Tibial nerve (tissue), 4 donors: ENCODE results near the gene PAMR1. TPM values are rescaled to one million over a fixed set of nuclear protein-coding genes. Genes with fewer than 3 reads are reported as not detected.
"Not testable (repeated sequence)": the region's sequence is repeated elsewhere in the genome, so short reads cannot be mapped to it uniquely, and the experiment has no call there.

Experiments used
- DNase-seq, 2 donors: peaks; one replicate each; pipeline ENCODE4 v3.0.0-alpha.2; 2019; ENCODE audit warnings: low spot score in 2 of 2
- H3K27ac ChIP-seq, 4 donors: fragments of 200-600 bp; sonication (generic) in 3 of 4; one replicate each; pipeline ENCODE4 v1.5.1; 2017 to 2019; ENCODE audit warnings: mild to moderate bottlenecking in 1 of 4
- H3K27me3 ChIP-seq, 2 donors: fragments of 200-600 bp; sonication (generic) in 1 of 2; one replicate each; pipeline versions ENCODE4 v1.5.1 to v1.6.0; 2017 to 2019
- H3K36me3 ChIP-seq, 3 donors: fragments of 200-600 bp; sonication (generic); one replicate each; pipeline ENCODE4 v1.5.1; 2018 to 2019
- H3K4me1 ChIP-seq, 4 donors: fragments of 200-600 bp; sonication (generic) in 3 of 4; one replicate each; pipeline ENCODE4 v1.5.1; 2017 to 2019
- H3K4me3 ChIP-seq, 4 donors: fragments of 200-600 bp; sonication (generic) in 3 of 4; one replicate each; pipeline ENCODE4 v1.5.1; 2017 to 2019; ENCODE audit warnings: mild to moderate bottlenecking in 1 of 4, moderate library complexity in 1 of 4
- H3K9me3 ChIP-seq, 4 donors: fragments of 200-600 bp; sonication (generic) in 3 of 4; one replicate each; pipeline ENCODE4 v1.5.1; 2017 to 2019
- EP300 ChIP-seq, 2 donors: sonication (generic); formaldehyde crosslinking; IDR thresholded peaks; one replicate each; pipeline ENCODE4 v1.6.1; 2017; ENCODE audit warnings: antibody characterized with exemption in 2 of 2, mild to moderate bottlenecking in 1 of 2
- POLR2A ChIP-seq, 2 donors: fragments of 450-650 bp; IDR thresholded peaks; one replicate each; pipeline ENCODE4 v1.6.1; 2017; ENCODE audit warnings: antibody characterized with exemption in 2 of 2, mild to moderate bottlenecking in 2 of 2, moderate library complexity in 2 of 2
- WGBS, 2 donors: methylation state at CpG; one replicate each; pipeline ENCODE4 v1.1.5; 2018; 5-methylcytosine and 5-hydroxymethylcytosine counted together
- total RNA-seq, 4 donors: library from RNA; depleted of rRNA; stranded (reverse); fragments of >200 nt; gene quantifications; one replicate each; pipeline ENCODE4 v1.1.0, GENCODE V29; 2016
- TF ChIP-seq, protein P1 (sequence below), 5 experiments: fragments of 200-600 bp in 3 of 5; fragments of 450-650 bp in 2 of 5; sonication (generic) in 3 of 5; IDR thresholded peaks; one replicate each; pipeline ENCODE4 v1.5.1; 2016 to 2019; ENCODE audit warnings: antibody characterized with exemption in 5 of 5, mild to moderate bottlenecking in 3 of 5, moderate library complexity in 2 of 5

The PAMR1 gene
- total RNA-seq, 4 donors from 2014 or later = 6.9 to 10.8 (median 7.7) TPM

DNA sequence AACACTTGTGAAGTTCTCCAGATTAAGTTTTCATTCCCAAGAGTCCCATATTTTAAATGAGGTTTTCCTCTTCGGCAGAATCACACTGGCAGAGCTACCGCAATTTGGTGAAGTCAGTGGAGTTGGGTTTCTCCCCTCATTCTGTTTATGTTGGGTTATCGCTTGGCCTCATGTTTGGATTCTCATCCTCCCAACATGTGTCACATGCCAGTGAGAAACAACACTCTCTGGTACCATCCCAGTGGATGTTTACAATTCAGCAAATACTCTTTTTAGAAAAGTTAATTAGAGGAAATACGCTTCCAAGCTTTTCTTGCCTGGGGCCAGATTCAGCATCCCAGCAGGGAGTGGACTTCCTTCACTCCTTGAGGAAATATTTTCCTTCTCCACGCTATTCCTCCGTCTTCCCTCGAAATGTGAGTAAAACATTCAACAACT is 2.1 kb downstream of the PAMR1 start:
- Histone ChIP-seq H3K27ac (peak overlapping the region in 3 of 4 donors; percentile 2 to 57 (median 28)), H3K27me3 (peaks cover 0 to 13% of the 10 kb centered on the region in 2 donors)
- TF ChIP-seq POLR2A (IDR thresholded peaks at IDR 0.05) = no peak
- TF ChIP-seq EP300 (IDR thresholded peaks at IDR 0.05) = peak in 1 of 2 donors; percentile 54

DNA sequence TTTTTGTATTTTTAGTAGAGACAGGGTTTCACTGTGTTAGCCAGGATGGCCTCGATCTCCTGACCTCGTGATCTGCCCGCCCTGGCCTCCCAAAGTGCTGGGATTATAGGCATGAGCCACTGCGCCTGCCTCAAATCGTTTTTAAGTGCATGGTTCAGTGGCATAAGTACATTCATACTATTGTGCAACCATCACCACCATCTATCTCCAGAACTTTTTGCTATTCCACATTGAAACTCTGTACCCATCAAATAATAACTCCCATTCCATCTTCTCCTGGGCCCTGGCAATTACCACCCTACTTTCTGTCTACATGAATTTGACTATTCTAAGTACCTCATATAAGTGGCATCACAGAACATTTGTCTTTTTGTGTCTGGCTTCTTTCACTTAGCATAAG is 3.3 kb downstream of the PAMR1 start:
- H3K27ac ChIP-seq, H3K4me3 ChIP-seq, H3K9me3 ChIP-seq, DNase-seq, H3K36me3 ChIP-seq: not testable (repeated sequence)
- H3K27me3 ChIP-seq = peaks cover 0 to 13% of the 10 kb centered on the region in 2 donors
- WGBS, 2 donors = 91 to 94% methylated on average over 5 of the region's 5 CpGs
- H3K4me1 ChIP-seq = peaks cover 0 to 35% (median 4%) of the 10 kb centered on the region in 4 donors

More for the DNA sequence above, 2.1 kb downstream of the PAMR1 start:
- DNase-seq = no peak
- Histone ChIP-seq H3K4me3 (peak overlapping the region in 1 of 4 donors; percentile 42), H3K4me1 (peaks cover 0 to 35% (median 4%) of the 10 kb centered on the region in 4 donors), H3K36me3 (no peaks in the 10 kb centered on the region), H3K9me3 (no peaks in the 10 kb centered on the region)
- WGBS, 2 donors = 26 to 33% methylated on average over 7 of the region's 7 CpGs

GRCh38 chr11:35520376-35520775 is 5.0 kb downstream of the PAMR1 start:
- TF ChIP-seq, protein P1, sequence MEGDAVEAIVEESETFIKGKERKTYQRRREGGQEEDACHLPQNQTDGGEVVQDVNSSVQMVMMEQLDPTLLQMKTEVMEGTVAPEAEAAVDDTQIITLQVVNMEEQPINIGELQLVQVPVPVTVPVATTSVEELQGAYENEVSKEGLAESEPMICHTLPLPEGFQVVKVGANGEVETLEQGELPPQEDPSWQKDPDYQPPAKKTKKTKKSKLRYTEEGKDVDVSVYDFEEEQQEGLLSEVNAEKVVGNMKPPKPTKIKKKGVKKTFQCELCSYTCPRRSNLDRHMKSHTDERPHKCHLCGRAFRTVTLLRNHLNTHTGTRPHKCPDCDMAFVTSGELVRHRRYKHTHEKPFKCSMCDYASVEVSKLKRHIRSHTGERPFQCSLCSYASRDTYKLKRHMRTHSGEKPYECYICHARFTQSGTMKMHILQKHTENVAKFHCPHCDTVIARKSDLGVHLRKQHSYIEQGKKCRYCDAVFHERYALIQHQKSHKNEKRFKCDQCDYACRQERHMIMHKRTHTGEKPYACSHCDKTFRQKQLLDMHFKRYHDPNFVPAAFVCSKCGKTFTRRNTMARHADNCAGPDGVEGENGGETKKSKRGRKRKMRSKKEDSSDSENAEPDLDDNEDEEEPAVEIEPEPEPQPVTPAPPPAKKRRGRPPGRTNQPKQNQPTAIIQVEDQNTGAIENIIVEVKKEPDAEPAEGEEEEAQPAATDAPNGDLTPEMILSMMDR (IDR thresholded peaks at IDR 0.05) = no peak
- TF ChIP-seq EP300 (IDR thresholded peaks at IDR 0.05) = no peak
- no peak for TF ChIP-seq POLR2A (IDR thresholded peaks at IDR 0.05)
- WGBS, 2 donors = 82 to 86% methylated on average over 1 of the region's 1 CpG
- Histone ChIP-seq H3K27me3 (peaks cover 0 to 3% of the 10 kb centered on the region in 2 donors), H3K36me3 (no peaks in the 10 kb centered on the region), H3K9me3 (no peaks in the 10 kb centered on the region), H3K4me3 (no peak overlapping the region), H3K27ac (no peak overlapping the region), H3K4me1 (peaks cover 0 to 26% (median 2%) of the 10 kb centered on the region in 4 donors)
- DNase-seq = no peak

GRCh38 chr11:35518766-35519165 is 6.7 kb downstream of the PAMR1 start:
- 48 to 53% methylated on average over 1 of the region's 1 CpG for WGBS, 2 donors
- no peaks in the 10 kb centered on the region for H3K27me3 ChIP-seq
- peaks cover 0 to 10% (median 0%) of the 10 kb centered on the region in 4 donors for H3K4me1 ChIP-seq
- no peak for DNase-seq
- no peaks in the 10 kb centered on the region for H3K36me3 ChIP-seq
- no peak overlapping the region for H3K27ac ChIP-seq
- TF ChIP-seq, protein P1 (IDR thresholded peaks at IDR 0.05) = no peak
- TF ChIP-seq POLR2A (IDR thresholded peaks at IDR 0.05) (no peak), EP300 (IDR thresholded peaks at IDR 0.05) (no peak)
- H3K4me3 ChIP-seq = no peak overlapping the region
- no peaks in the 10 kb centered on the region for H3K9me3 ChIP-seq

- Histone ChIP-seq H3K4me3 (no peak overlapping the region), H3K4me1 (no peaks in the 10 kb centered on the region), H3K27me3 (no peaks in the 10 kb centered on the region), H3K9me3 (no peaks in the 10 kb centered on the region), H3K27ac (no peak overlapping the region), H3K36me3 (no peaks in the 10 kb centered on the region)
- WGBS, 2 donors = 83 to 95% methylated on average over 1 of the region's 1 CpG
- DNase-seq = no peak
- TF ChIP-seq, protein P1 (IDR thresholded peaks at IDR 0.05) = no peak
- TF ChIP-seq POLR2A (IDR thresholded peaks at IDR 0.05) (no peak), EP300 (IDR thresholded peaks at IDR 0.05) (no peak)
Measured at GRCh38 chr11:35517481-35517880, 7.9 kb downstream of the PAMR1 start.

DNA sequence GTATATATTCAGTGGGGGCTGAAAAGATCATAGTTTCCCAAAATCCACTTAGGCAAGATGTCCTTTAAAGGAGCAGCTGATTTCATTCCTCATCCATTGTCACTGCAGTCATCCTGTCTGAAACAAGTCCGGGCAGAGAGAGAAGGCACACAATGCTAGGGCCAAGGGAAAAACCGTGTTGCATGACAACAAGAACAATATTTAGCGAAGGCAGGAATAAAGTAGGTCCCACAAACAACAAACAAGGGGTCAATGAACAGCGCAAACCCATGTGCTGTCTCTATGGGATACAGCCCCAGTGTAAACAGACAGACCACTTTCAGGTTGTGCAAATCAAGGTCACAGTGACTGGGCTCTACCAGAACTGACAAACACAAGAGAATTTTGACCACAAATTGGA is 9.0 kb downstream of the PAMR1 start:
- no peaks in the 10 kb centered on the region for H3K4me1 ChIP-seq
- H3K36me3 ChIP-seq = no peaks in the 10 kb centered on the region
- no peak overlapping the region for H3K4me3 ChIP-seq
- TF ChIP-seq, protein P1 (IDR thresholded peaks at IDR 0.05) = no peak
- TF ChIP-seq POLR2A (IDR thresholded peaks at IDR 0.05) (no peak), EP300 (IDR thresholded peaks at IDR 0.05) (no peak)
- H3K27me3 ChIP-seq = no peaks in the 10 kb centered on the region
- H3K27ac ChIP-seq = no peak overlapping the region
- no peak for DNase-seq
- 73% methylated on average over 4 of the region's 4 CpGs for WGBS, 2 donors
- H3K9me3 ChIP-seq = no peaks in the 10 kb centered on the region
